ENCODE measurements around the gene IL9R. TPM values are rescaled to one million over a fixed set of nuclear protein-coding genes. Genes with fewer than 3 reads are reported as not detected.

Gene IL9R
- total RNA-seq, 1 experiment from 2014 or later, result not detected

GRCh38 chrX:156002507-156002906, 5.0 kb downstream of the IL9R start:
- Histone ChIP-seq H3K79me2 (ENCODE audit: low read length) (no peaks in the 10 kb centered on the region), H3K4me2 (ENCODE audit: low read length) (no peak overlapping the region), H3F3A (ENCODE audit: low read length, unreplicated experiment) (no peaks in the 10 kb centered on the region), H3K27ac (ENCODE audit: low read length) (no peak overlapping the region), H2AFZ (ENCODE audit: low read length) (no peak overlapping the region), H3K9me2 (replicated peaks; ENCODE audit: low read length) (no peaks in the 10 kb centered on the region), H3K36me3 (ENCODE audit: low read depth, low read length) (no peaks in the 10 kb centered on the region), H3K9ac (ENCODE audit: low read length) (no peak overlapping the region), H4K20me1 (ENCODE audit: low read length) (no peaks in the 10 kb centered on the region), H3K9me3 (ENCODE audit: low read length) (no peaks in the 10 kb centered on the region), H3K27me3 (ENCODE audit: low read length) (no peaks in the 10 kb centered on the region), H3K4me1 (ENCODE audit: insufficient read depth, low read length) (no peaks in the 10 kb centered on the region), H3K4me3 (ENCODE audit: low read length) (no peak overlapping the region)
- BruUV-seq (replicated peaks), result no TSS peak
- ATAC-seq (no peak), DNase-seq (no peak)
- intact Hi-C loops (cut with micrococcal nuclease), result no loop called here
- POLR2A ChIA-PET (ENCODE audit: unreplicated experiment), result no interaction called here
- CTCF ChIA-PET, result no interaction called here
- no peak for TF ChIP-seq EZH2 (IDR thresholded peaks at IDR 0.05; ENCODE audit: low read length, unreplicated experiment)

GRCh38 chrX:156003486-156004185, 6.1 kb downstream of the IL9R start:
- POLR2A ChIA-PET (ENCODE audit: unreplicated experiment), result no interaction called here
- TF ChIP-seq EZH2 (IDR thresholded peaks at IDR 0.05; ENCODE audit: low read length, unreplicated experiment), result no peak
- TF ChIP-seq EZH2phosphoT487 (IDR thresholded peaks at IDR 0.05; ENCODE audit: borderline replicate concordance, low read length), result no peak
- TF ChIP-seq CTCF (conservative IDR thresholded peaks at IDR 0.05; ENCODE audit: low read depth, low read length), result no peak
- no TSS peak for BruUV-seq (replicated peaks)

GRCh38 chrX:156004256-156004655, 6.8 kb downstream of the IL9R start:
- Histone ChIP-seq H3K4me3 (ENCODE audit: low read length) (no peak overlapping the region), H3K9me3 (ENCODE audit: low read length) (no peaks in the 10 kb centered on the region), H4K20me1 (ENCODE audit: low read length) (no peaks in the 10 kb centered on the region), H3F3A (ENCODE audit: low read length, unreplicated experiment) (no peaks in the 10 kb centered on the region), H3K4me1 (ENCODE audit: insufficient read depth, low read length) (no peaks in the 10 kb centered on the region), H3K36me3 (ENCODE audit: low read depth, low read length) (no peaks in the 10 kb centered on the region), H2AFZ (ENCODE audit: low read length) (no peak overlapping the region), H3K9ac (ENCODE audit: low read length) (no peak overlapping the region), H3K79me2 (ENCODE audit: low read length) (no peaks in the 10 kb centered on the region), H3K27ac (ENCODE audit: low read length) (no peak overlapping the region), H3K27me3 (ENCODE audit: low read length) (no peaks in the 10 kb centered on the region), H3K4me2 (ENCODE audit: low read length) (no peak overlapping the region), H3K9me2 (replicated peaks; ENCODE audit: low read length) (no peaks in the 10 kb centered on the region)
- intact Hi-C loops (cut with micrococcal nuclease), result no loop called here
- TF ChIP-seq CTCF (conservative IDR thresholded peaks at IDR 0.05; ENCODE audit: low read depth, low read length) (no peak), EZH2 (IDR thresholded peaks at IDR 0.05; ENCODE audit: low read length, unreplicated experiment) (no peak), EZH2phosphoT487 (IDR thresholded peaks at IDR 0.05; ENCODE audit: borderline replicate concordance, low read length) (no peak)
- DNase-seq (no peak), ATAC-seq (no peak)
- ChIA-PET CTCF (no interaction called here), POLR2A (ENCODE audit: unreplicated experiment) (no interaction called here)
- BruUV-seq (replicated peaks), result no TSS peak

More at GRCh38 chrX:156003486-156004185, 6.1 kb downstream of the IL9R start:
- H3K4me3 ChIP-seq (ENCODE audit: low read length), result no peak overlapping the region
- no peaks in the 10 kb centered on the region for H3F3A ChIP-seq (ENCODE audit: low read length, unreplicated experiment)
- H3K4me1 ChIP-seq (ENCODE audit: insufficient read depth, low read length), result no peaks in the 10 kb centered on the region
- CTCF ChIA-PET, result no interaction called here
- H3K4me2 ChIP-seq (ENCODE audit: low read length), result no peak overlapping the region
- DNase-seq (no peak), ATAC-seq (no peak)
- no peaks in the 10 kb centered on the region for H4K20me1 ChIP-seq (ENCODE audit: low read length)
- no peak overlapping the region for H3K27ac ChIP-seq (ENCODE audit: low read length)
- H3K9ac ChIP-seq (ENCODE audit: low read length), result no peak overlapping the region
- H3K79me2 ChIP-seq (ENCODE audit: low read length), result no peaks in the 10 kb centered on the region
- no peaks in the 10 kb centered on the region for H3K9me3 ChIP-seq (ENCODE audit: low read length)
- H3K27me3 ChIP-seq (ENCODE audit: low read length), result no peaks in the 10 kb centered on the region
- H3K36me3 ChIP-seq (ENCODE audit: low read depth, low read length), result no peaks in the 10 kb centered on the region
- intact Hi-C loops (cut with micrococcal nuclease), result no loop called here
- no peaks in the 10 kb centered on the region for H3K9me2 ChIP-seq (replicated peaks; ENCODE audit: low read length)
- no peak overlapping the region for H2AFZ ChIP-seq (ENCODE audit: low read length)

All from PC-3 (cell line).